Ishikawa (cell line): Measurements from ENCODE around the gene CAMKK1.

Experiments used
- CEBPB ChIP-seq: IDR thresholded peaks from 2 replicates; pipeline ENCODE4 v1.6.1; 2012
- CREB1 ChIP-seq: IDR thresholded peaks from 2 replicates; pipeline ENCODE4 v1.6.1; 2012; ENCODE audit warnings: low read depth
- EGR1 ChIP-seq: IDR thresholded peaks from 2 replicates; pipeline ENCODE4 v1.6.1; 2012
- EP300 ChIP-seq: IDR thresholded peaks from 2 replicates; pipeline ENCODE4 v1.6.1; 2012; ENCODE audit warnings: borderline replicate concordance
- FOXM1 ChIP-seq: IDR thresholded peaks from 2 replicates; pipeline ENCODE4 v1.6.1; 2012; ENCODE audit warnings: low read depth, borderline replicate concordance
- MAX ChIP-seq: IDR thresholded peaks from 2 replicates; pipeline ENCODE4 v1.6.1; 2012
- NFIC ChIP-seq: IDR thresholded peaks from 2 replicates; pipeline ENCODE4 v1.6.1; 2012
- RAD21 ChIP-seq: IDR thresholded peaks from 2 replicates; pipeline ENCODE4 v1.6.1; 2012; ENCODE audit warnings: low read depth
- REST ChIP-seq: IDR thresholded peaks from 2 replicates; pipeline ENCODE4 v1.6.1; 2012; ENCODE audit warnings: low read depth, mild to moderate bottlenecking
- TAF1 ChIP-seq: IDR thresholded peaks from 2 replicates; pipeline ENCODE4 v1.6.1; 2012; ENCODE audit warnings: low read depth, mild to moderate bottlenecking
- TCF12 ChIP-seq: IDR thresholded peaks from 2 replicates; pipeline ENCODE4 v1.6.1; 2012; ENCODE audit warnings: low read depth
- TEAD4 ChIP-seq: IDR thresholded peaks from 2 replicates; pipeline ENCODE4 v1.6.1; 2012
- USF1 ChIP-seq: IDR thresholded peaks from 2 replicates; pipeline ENCODE4 v1.6.1; 2012
- YY1 ChIP-seq: IDR thresholded peaks from 2 replicates; pipeline ENCODE4 v1.6.1; 2012; ENCODE audit warnings: low read depth
- ZBTB7A ChIP-seq: IDR thresholded peaks from 2 replicates; pipeline ENCODE4 v1.6.1; 2012; ENCODE audit warnings: low read depth

The CAMKK1 gene

GRCh38 chr17:3924512-3925350, 31.9 kb upstream of the CAMKK1 start:
- TF ChIP-seq REST (no peak), TAF1 (no peak), TCF12 (no peak), FOXM1 (no peak), ZBTB7A (no peak), CEBPB (no peak), YY1 (no peak), CREB1 (no peak), RAD21 (no peak), EGR1 (no peak)

GRCh38 chr17:3923466-3924190, 30.8 kb upstream of the CAMKK1 start:
- TF ChIP-seq TCF12, result no peak
- no peak for TF ChIP-seq NFIC
- no peak for TF ChIP-seq MAX
- TF ChIP-seq FOXM1, result no peak
- TF ChIP-seq RAD21, result no peak
- no peak for TF ChIP-seq YY1
- no peak for TF ChIP-seq REST
- TF ChIP-seq TEAD4, result no peak
- no peak for TF ChIP-seq EP300
- TF ChIP-seq TAF1, result no peak
- no peak for TF ChIP-seq USF1
- TF ChIP-seq CEBPB, result no peak
- no peak for TF ChIP-seq CREB1
- TF ChIP-seq ZBTB7A, result no peak
- no peak for TF ChIP-seq EGR1

- TF ChIP-seq RAD21 (no peak), ZBTB7A (no peak), REST (no peak), NFIC (no peak), EP300 (no peak), MAX (no peak), YY1 (no peak), CREB1 (no peak), FOXM1 (no peak), TAF1 (no peak), CEBPB (no peak), EGR1 (no peak), USF1 (no peak), TCF12 (no peak), TEAD4 (no peak)
These were observed 29.9 kb upstream of the CAMKK1 start for GRCh38 chr17:3922765-3923164.
